GM21723 (cell line): ENCODE measurements around the gene NIM1K.
"Not testable (repeated sequence)": the region's sequence is repeated elsewhere in the genome, so short reads cannot be mapped to it uniquely, and the experiment has no call there.

Source experiments
- ATAC-seq: cut with Tn5 transposase; IDR thresholded peaks from one replicate; pipeline ENCODE4 v1.9.1; 2021; ENCODE audit warnings: mild to moderate bottlenecking, moderate library complexity; ENCODE audit not compliant: unreplicated experiment

The NIM1K gene

DNA sequence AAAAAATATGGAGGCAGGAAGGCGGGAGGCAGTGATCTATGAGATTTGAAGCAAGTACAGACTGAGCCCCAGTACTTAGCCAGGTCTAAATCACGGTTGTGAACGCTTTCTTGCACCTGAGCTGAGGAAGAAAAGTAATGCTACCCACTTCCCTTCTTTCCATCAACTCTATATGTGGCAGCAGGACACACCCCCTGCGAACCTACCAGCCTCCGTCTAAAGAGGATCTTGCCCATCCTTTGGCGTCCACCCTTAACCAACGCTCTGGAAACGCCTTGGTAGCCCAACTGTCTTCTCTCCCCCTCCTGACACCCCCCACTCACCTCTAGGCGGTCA, 120.6 kb downstream of the NIM1K start:
- peak; percentile 12 for ATAC-seq

DNA sequence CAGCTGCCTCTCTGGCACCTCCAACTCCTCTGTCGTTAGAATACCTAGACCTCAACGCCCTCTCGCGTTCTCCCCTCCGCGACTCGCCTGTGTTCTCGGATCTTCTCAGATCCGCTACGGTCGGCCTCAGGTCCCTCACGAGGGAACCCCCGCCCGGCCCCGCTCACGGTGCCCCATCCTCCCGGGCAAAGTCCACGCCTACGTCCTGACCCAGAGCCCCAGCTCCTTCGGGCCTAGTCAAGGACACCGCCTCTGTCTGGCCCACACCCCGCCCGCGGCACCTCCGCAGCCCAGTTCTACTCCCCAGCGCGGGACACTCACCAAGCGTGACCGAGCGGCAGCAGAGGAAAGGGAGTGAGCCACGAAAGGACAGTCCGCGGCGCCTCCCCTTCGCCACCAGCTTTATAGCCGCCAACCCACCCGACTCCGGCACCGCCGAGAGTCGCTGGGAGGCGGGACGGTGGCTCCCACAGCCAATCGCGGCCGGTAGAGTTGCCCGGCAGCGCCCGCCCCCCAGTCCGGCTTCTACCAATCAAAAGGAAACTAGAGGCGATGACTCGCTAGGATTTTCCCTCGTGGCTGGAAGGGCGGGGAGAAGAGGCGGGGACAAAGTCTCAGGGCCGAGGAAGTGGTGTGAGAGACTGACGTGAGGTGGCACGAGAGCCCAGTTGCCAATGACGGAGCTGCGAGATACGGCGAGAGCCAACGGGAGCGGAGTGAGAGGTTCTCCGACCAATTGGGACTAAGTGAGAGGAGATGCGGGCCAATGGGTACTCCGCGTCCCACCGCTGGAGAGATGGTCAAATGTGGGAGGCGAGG, 121.2 kb downstream of the NIM1K start, which contains the start of gene HMGCS1:
Gene HMGCS1, minus strand, starts transcription at position 378 of the 819 bp plus-strand sequence. CDS start 14,447 bp downstream, outside the sequence.
- peak; percentile 94 for ATAC-seq

- ATAC-seq, result no peak
These were observed 121.9 kb downstream of the NIM1K start for GRCh38 chr5:43313854-43314457.

- ATAC-seq, result no peak
These were observed 122.7 kb downstream of the NIM1K start for GRCh38 chr5:43314724-43315123.

DNA sequence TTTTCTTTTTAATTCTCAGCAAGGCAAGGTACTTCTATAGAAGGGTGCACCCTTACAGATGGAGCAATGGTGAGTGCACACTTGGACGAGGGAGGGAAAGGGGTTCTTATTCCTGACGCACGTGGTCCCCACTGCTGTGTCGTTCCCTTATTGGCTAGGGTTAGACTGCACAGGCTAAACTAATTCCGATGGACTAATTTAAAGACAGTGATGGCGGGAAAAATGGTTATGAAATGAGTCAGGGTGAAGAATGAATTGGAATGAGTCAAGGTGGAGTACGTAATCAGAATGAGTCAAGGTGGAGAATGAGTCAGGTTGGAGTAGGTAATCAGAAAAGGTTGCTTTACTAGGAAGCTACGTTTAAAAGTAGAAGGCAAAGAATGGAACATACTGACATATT, 123.2 kb downstream of the NIM1K start:
- ATAC-seq, result no peak

DNA sequence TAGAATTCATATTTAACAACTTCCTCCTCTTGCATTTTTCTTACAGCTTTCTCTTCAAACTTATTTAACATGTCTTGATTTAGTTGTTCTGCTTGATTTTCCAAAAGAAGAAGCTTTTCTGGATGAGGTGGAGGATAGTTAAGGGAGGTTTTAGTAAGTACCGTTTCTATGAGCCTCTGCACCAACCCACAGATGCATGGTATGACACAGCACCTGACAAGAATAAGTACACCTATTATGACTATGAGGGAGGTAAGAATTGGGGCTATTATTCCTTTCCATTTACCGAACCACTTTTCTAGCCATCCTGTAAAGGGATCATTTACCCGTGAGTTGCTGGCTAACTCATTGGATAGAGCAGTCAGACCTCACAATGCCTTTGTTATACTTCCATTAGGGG, 123.7 kb downstream of the NIM1K start:
- no peak for ATAC-seq

GRCh38 chr5:43316421-43316820, 124.4 kb downstream of the NIM1K start:
- no peak for ATAC-seq

- ATAC-seq, result no peak
These were observed 128.8 kb downstream of the NIM1K start for GRCh38 chr5:43320846-43321245.

- not testable (repeated sequence) for ATAC-seq
These were observed 131.5 kb downstream of the NIM1K start for GRCh38 chr5:43323488-43323887.

GRCh38 chr5:43325624-43326023, 133.6 kb downstream of the NIM1K start:
- not testable (repeated sequence) for ATAC-seq
